Neural cell (in vitro differentiated cells): ENCODE results near the gene PTGDR2. TPM values are rescaled to one million over a fixed set of nuclear protein-coding genes. Genes with fewer than 3 reads are reported as not detected.
A peak's percentile ranks its signal among the peaks of the same experiment; 100 is the strongest.

ENCODE experiments used
- H2AFZ ChIP-seq: fragments of 200-600, 300-800 bp; sonication (generic), shearing (Covaris generic); 2 replicates; pipeline ENCODE4 v1.6.0; 2014; ENCODE audit warnings: low read depth, mild to moderate bottlenecking, antibody characterized with exemption, low read length, moderate library complexity
- H3F3A ChIP-seq: fragments of 200-600 bp; shearing (Covaris generic); 2 replicates; pipeline ENCODE4 v1.6.1; 2016; ENCODE audit warnings: mild to moderate bottlenecking, moderate library complexity, mixed read lengths, antibody characterized with exemption, low read length; ENCODE audit not compliant: insufficient read depth, poor library complexity, severe bottlenecking
- H3K27ac ChIP-seq: fragments of 200-600, 300-800 bp; sonication (generic), shearing (Covaris generic); 2 replicates; pipeline ENCODE4 v1.5.1; 2014; ENCODE audit warnings: mild to moderate bottlenecking, low read length, moderate library complexity
- H3K27me3 ChIP-seq: fragments of 300-800, 200-600 bp; sonication (generic), shearing (Covaris generic); 2 replicates; pipeline ENCODE4 v1.6.0; 2014; ENCODE audit warnings: mild to moderate bottlenecking, low read depth, low read length, moderate library complexity; ENCODE audit not compliant: insufficient read depth
- H3K36me3 ChIP-seq: fragments of 300-800, 200-600 bp; sonication (generic), shearing (Covaris generic); 2 replicates; pipeline ENCODE4 v1.5.1; 2014; ENCODE audit warnings: mild to moderate bottlenecking, antibody characterized with exemption, low read length, moderate library complexity; ENCODE audit not compliant: insufficient read depth
- H3K4me2 ChIP-seq: fragments of 300-800, 200-600 bp; sonication (generic), shearing (Covaris generic); 2 replicates; pipeline ENCODE4 v1.6.0; 2014; ENCODE audit warnings: mild to moderate bottlenecking, low read length
- H3K4me3 ChIP-seq: fragments of 300-800, 200-600 bp; sonication (generic), shearing (Covaris generic); 2 replicates; pipeline ENCODE4 v1.5.1; 2014; ENCODE audit warnings: mild to moderate bottlenecking, low read length, moderate library complexity
- H3K79me2 ChIP-seq: fragments of 200-600 bp; shearing (Covaris generic); replicated peaks from 2 replicates; pipeline ENCODE4 v1.6.0; 2014; ENCODE audit warnings: mild to moderate bottlenecking, low read length, moderate library complexity; ENCODE audit not compliant: insufficient read depth
- H3K9ac ChIP-seq: fragments of 300-800, 200-600 bp; sonication (generic), shearing (Covaris generic); 2 replicates; pipeline ENCODE4 v1.6.1; 2016; ENCODE audit warnings: mild to moderate bottlenecking, low read length, mixed read lengths
- H3K9me2 ChIP-seq: fragments of 200-600 bp; shearing (Covaris generic); 2 replicates; pipeline ENCODE4 v1.6.1; 2016; ENCODE audit warnings: mild to moderate bottlenecking, low read length, mixed read lengths; ENCODE audit not compliant: insufficient read depth
- H3K9me3 ChIP-seq: fragments of 200-600, 300-800 bp; sonication (generic), shearing (Covaris generic); 2 replicates; pipeline ENCODE4 v1.6.1; 2016; ENCODE audit warnings: mild to moderate bottlenecking, mixed run types, low read length, moderate library complexity, mixed read lengths
- H4K20me1 ChIP-seq: fragments of 200-600 bp; shearing (Covaris generic); 2 replicates; pipeline ENCODE4 v1.6.1; 2016; ENCODE audit warnings: mild to moderate bottlenecking, mixed run types; ENCODE audit not compliant: insufficient read depth
- CTCF ChIP-seq: fragments of 450-650 bp; IDR thresholded peaks from 2 replicates; pipeline ENCODE4 v1.5.1; 2014; ENCODE audit warnings: antibody characterized with exemption, mild to moderate bottlenecking, moderate library complexity; ENCODE audit not compliant: poor library complexity, severe bottlenecking
- EP300 ChIP-seq: fragments of 450-650 bp; conservative IDR thresholded peaks from 2 replicates; pipeline ENCODE4 v1.6.1; 2014; ENCODE audit warnings: antibody characterized with exemption, mild to moderate bottlenecking, moderate library complexity; ENCODE audit not compliant: poor library complexity, severe bottlenecking
- EZH2 ChIP-seq: fragments of 200-600, 300-800 bp; shearing (Covaris generic), sonication (generic); IDR thresholded peaks from 2 replicates; pipeline ENCODE4 v1.6.1; 2014; ENCODE audit warnings: antibody characterized with exemption, low read length, borderline replicate concordance, mild to moderate bottlenecking; ENCODE audit not compliant: insufficient read depth, poor library complexity, severe bottlenecking
- MXI1 ChIP-seq: fragments of 450-650 bp; conservative IDR thresholded peaks from 2 replicates; pipeline ENCODE4 v1.6.1; 2014; ENCODE audit warnings: antibody characterized with exemption, mild to moderate bottlenecking; ENCODE audit not compliant: poor library complexity, severe bottlenecking
- POLR2AphosphoS5 ChIP-seq: IDR thresholded peaks from 2 replicates; pipeline ENCODE4 v1.6.1; 2012
- RAD21 ChIP-seq: fragments of 450-650 bp; conservative IDR thresholded peaks from 2 replicates; pipeline ENCODE4 v1.6.1; 2014; ENCODE audit warnings: antibody characterized with exemption, mild to moderate bottlenecking, moderate library complexity
- REST ChIP-seq: IDR thresholded peaks from 2 replicates; pipeline ENCODE4 v1.6.1; 2012; ENCODE audit warnings: borderline replicate concordance
- SMC3 ChIP-seq: fragments of 450-650 bp; conservative IDR thresholded peaks from 2 replicates; pipeline ENCODE4 v1.6.1; 2014; ENCODE audit warnings: antibody characterized with exemption, mild to moderate bottlenecking, moderate library complexity; ENCODE audit not compliant: poor library complexity
- TAF1 ChIP-seq: IDR thresholded peaks from 2 replicates; pipeline ENCODE4 v1.6.1; 2012; ENCODE audit warnings: low read depth
- polyA plus RNA-seq: library from polyadenylated mRNA; depleted of rRNA; stranded (reverse); fragments of >200 nt; gene quantifications from 2 replicates; pipeline ENCODE4 v1.2.3, GENCODE V29; 2014

PTGDR2 gene
- polyA plus RNA-seq, 1 donor from 2014 or later: 0.51 TPM

GRCh38 chr11:60899046-60899936 lies 43.5 kb upstream of the PTGDR2 start:
- Histone ChIP-seq H2AFZ (no peak overlapping the region), H3K4me2 (no peak overlapping the region), H3K4me3 (no peak overlapping the region), H4K20me1 (no peaks in the 10 kb centered on the region), H3K27me3 (no peaks in the 10 kb centered on the region), H3K36me3 (peaks cover 8% of the 10 kb centered on the region), H3K27ac (no peak overlapping the region), H3K79me2 (peaks cover 11% of the 10 kb centered on the region), H3K9ac (no peak overlapping the region), H3K9me2 (no peaks in the 10 kb centered on the region), H3K9me3 (no peaks in the 10 kb centered on the region), H3F3A (no peaks in the 10 kb centered on the region)
- TF ChIP-seq CTCF (peak; percentile 93), RAD21 (peak; percentile 87), TAF1 (no peak), SMC3 (peak; percentile 98)

- TF ChIP-seq TAF1 (no peak), EP300 (no peak), RAD21 (no peak), POLR2AphosphoS5 (no peak), REST (no peak), CTCF (no peak), EZH2 (no peak), MXI1 (no peak), SMC3 (no peak)
- H3K4me3 ChIP-seq: no peak overlapping the region
- no peaks in the 10 kb centered on the region for H3K79me2 ChIP-seq
- H2AFZ ChIP-seq: no peak overlapping the region
- no peaks in the 10 kb centered on the region for H3F3A ChIP-seq
- H3K9me2 ChIP-seq: no peaks in the 10 kb centered on the region
- no peak overlapping the region for H3K9ac ChIP-seq
- no peaks in the 10 kb centered on the region for H3K27me3 ChIP-seq
- H3K4me2 ChIP-seq: no peak overlapping the region
- no peak overlapping the region for H3K27ac ChIP-seq
- H3K36me3 ChIP-seq: peaks cover 8% of the 10 kb centered on the region
- no peaks in the 10 kb centered on the region for H3K9me3 ChIP-seq
- no peaks in the 10 kb centered on the region for H4K20me1 ChIP-seq
These were observed 41.7 kb upstream of the PTGDR2 start for GRCh38 chr11:60897496-60897895.
